SK-N-DZ (cell line): ENCODE data around the gene SLC6A12.

Source experiments
- DNase-seq: peaks from one replicate; pipeline ENCODE4 v3.0.0-alpha.2; 2015; ENCODE audit warnings: low spot score

The SLC6A12 gene

DNA sequence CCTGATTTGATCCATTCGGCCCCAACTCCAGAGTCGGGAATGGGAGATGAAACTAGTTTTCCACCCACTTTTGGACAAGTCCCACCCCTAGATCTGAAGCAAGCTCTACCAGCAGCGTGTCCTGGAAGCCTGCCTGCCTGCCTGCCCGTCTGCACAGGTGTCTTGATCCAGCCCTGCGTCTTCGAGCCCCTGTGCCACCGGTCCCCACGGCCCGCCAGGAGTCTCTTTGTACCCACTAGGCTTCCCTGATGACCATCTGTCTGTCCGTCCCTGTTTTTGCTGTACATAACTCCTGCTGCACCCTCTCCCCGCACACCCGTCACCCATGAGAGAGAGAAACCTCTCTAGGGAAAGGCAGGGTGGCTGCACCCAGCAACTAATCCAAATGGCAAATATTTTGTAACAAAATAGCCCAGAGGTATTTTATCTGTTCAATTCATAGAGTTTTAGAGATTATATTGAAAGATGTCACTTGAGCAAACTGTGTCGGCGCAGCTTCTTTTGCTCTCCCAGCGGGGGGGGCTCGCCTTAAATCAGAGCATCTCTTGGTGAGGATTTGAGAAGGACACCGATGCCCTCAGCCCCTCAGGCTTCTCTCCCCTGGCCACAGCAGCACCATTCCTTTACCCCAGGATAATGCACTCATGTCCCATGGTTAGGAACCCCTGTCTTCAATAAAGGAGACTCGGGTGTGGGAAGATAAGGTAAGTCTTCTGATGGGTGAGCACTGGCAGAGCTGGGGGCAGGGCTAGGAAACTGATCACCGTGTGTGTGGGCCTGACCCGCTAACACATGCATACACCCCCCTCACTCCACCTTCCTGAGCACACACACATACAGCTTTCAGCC, 35.8 kb downstream of the SLC6A12 start:
- no peak for DNase-seq

- DNase-seq, result no peak
Observed at GRCh38 chr12:177336-177979, 36.5 kb downstream of the SLC6A12 start.

DNA sequence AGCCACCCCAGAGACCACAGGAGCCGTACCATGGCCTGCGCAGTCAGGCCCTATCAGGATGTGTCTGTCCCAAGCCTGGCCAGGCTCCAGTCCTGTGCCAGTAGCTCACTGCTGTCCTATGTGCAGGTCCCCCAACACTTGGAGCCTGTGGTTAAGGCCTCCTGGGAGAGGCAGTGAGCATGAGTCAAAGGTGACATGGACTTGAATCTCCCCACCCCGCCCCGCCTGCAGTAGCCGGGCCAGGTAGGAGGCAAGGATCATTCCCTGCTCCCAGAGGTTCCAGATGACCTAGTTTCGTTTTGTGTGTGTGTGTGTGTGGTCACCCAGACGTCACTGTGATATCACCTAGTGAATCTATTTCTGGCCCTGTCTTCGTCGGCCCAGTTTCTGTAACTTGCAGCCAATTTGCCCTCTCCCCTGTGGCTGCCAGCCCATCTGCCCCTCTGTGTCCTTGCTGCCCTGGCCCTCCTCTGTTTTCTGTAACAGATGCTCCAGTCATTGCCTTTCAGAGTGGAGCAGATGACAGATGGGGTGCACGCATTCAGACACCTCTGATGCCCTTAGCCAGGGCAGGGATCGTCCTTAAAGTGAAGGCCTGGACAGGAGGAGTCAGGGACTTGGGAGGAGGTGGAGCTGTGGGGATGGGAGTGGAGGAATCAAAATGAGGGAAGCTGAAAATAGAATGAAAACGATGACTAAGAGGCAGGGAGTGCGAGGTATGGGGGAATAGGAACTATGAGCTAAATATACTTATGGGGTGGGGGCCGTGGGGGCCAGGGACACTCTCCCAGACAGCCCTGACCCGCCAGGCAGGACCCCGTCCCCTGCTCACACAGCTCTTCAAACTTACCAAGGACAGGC, 37.4 kb downstream of the SLC6A12 start:
- DNase-seq, result peak; percentile 51

- no peak for DNase-seq
Observed at GRCh38 chr12:175759-176158, 38.2 kb downstream of the SLC6A12 start.

DNA sequence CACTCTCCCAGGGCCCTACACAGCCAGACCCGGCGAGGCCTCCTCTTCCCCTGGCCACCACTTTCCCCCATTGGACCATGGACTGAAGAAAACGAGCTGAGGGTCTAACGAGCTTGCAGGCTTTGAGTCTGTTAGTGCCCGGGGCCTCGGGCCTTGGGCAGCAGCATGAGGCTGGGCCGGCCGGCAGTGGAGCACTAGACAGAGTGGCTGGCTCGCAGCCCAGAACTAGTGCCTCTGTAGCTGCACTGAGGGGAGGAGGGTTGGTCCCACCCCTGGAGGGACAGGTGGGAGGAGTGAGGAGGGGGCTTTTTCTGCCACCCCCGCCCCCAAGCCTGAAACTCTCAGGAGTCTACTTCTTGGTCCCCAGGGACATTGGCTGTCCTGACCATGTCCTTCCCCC, 38.7 kb downstream of the SLC6A12 start:
- DNase-seq, result no peak

DNA sequence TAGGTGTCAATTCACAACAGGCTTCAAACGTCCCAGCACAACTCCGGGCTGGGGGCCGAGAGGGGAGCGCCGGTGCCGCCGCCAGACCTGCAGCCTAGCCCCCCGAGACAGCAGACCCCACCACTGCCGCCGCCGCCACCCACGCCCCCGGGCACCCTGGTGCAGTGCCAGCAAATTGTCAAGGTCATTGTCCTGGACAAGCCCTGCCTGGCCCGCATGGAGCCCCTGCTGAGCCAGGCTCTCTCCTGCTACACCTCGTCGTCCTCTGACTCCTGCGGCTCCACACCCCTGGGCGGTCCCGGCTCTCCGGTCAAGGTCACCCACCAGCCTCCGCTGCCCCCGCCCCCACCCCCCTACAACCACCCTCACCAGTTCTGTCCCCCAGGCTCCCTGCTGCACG, 39.4 kb downstream of the SLC6A12 start:
- DNase-seq, result no peak

- DNase-seq, result no peak
Observed at GRCh38 chr12:174124-174523, 39.8 kb downstream of the SLC6A12 start.

DNA sequence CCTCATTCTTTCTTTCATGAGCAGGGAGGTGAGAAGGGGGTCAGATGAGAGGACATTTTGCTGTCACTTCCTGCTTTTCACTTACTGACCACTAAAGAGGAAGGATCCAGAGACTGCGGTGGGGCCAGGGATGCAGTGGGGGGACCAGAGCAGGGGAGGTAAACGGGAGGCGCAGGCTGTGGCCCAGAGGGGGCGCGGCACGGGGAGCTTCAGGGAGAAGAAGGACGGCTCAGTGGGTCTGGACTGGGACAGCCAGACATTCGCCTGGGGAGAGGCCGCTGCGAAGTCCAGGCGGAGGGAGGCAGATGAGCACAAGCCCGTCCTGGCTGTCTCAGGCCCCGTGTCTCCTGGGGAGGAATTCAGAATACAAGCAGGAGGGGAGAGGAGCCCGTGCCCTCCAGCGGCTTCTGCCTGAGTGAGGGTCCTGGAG, 41.2 kb downstream of the SLC6A12 start:
- DNase-seq, result no peak

GRCh38 chr12:171743-172676, 41.9 kb downstream of the SLC6A12 start:
- DNase-seq, result no peak

- DNase-seq, result no peak
Observed at GRCh38 chr12:171276-171675, 42.7 kb downstream of the SLC6A12 start.

DNA sequence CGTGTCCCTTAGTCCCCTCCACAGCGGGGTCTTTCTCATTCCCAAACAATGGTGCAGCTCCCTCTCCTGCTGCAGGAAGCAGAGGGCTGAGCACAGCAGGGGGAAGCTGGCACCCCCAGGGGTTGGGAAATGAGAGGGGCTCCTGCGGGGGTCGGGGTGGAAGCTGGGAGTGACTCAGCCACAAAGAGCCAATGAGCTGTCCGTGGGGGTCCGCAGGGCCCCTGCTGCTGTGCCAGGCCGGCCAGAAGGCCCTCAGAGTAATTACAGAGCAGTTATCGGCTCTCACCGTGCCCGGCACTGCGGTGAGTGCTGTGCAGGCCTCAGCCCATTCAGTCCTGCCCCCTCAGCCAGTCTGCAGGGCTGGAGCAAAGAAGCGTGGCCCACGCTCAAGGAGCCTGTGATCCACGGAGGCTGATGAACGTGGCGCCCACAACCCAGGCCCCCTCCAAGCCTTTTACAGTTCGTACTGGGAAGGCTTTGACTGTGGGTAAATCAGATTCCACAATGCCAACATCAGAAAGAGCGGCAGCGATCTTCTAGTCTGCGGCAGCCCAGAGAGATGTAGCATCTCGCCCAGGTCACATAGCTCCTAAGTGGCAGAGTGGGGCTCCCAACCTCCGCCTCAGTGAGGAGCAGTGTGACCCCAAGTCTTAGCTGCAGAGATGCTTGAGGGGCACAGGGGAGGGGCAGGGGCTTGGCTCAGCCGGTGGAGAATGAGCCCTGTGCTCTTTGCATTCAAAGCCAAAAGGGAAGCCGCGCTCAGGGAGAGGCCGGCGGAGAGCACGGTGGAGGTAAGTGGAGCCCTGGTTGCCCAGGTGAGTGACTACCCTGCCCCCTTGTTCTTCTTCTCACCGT, 43.4 kb downstream of the SLC6A12 start:
- no peak for DNase-seq

- no peak for DNase-seq
Observed at GRCh38 chr12:169528-170370, 44.2 kb downstream of the SLC6A12 start.

DNA sequence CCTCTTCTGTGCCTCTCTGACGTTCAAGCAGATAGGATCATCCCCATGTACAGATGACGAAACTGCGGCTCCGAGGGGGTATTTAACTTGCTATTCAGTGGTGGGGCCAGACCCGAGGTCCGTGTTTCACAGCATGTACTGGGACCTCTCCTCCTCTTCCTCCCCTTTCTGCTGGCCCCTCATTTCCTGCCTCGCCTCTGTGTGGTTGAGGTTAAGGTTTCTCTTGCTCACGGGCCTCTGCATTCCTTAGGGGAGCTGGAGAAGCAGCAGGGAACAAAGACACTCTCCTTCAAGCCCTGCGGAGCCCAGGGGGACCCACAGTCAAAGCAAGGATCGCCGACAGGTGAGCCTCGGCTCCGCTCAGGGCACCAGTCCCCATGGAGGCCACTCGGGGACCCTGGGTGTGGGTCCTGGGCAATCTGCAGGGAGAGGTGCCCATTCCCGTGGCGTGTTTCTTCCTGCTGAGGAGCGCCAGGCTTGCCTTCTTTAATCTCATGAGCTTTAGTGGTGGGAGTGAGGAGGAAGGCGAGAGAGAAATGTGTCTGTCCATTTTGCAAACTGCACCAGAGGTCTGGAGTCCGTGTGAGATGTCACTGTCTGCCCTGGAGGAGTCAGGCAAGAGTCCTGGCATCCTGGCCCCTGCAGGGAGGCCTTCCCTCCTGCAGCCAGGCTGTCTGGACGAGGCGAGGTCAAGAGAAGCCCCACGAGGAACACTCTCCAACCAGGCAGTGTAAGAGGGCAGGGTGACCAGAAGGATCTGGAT, 45.0 kb downstream of the SLC6A12 start:
- DNase-seq, result no peak

DNA sequence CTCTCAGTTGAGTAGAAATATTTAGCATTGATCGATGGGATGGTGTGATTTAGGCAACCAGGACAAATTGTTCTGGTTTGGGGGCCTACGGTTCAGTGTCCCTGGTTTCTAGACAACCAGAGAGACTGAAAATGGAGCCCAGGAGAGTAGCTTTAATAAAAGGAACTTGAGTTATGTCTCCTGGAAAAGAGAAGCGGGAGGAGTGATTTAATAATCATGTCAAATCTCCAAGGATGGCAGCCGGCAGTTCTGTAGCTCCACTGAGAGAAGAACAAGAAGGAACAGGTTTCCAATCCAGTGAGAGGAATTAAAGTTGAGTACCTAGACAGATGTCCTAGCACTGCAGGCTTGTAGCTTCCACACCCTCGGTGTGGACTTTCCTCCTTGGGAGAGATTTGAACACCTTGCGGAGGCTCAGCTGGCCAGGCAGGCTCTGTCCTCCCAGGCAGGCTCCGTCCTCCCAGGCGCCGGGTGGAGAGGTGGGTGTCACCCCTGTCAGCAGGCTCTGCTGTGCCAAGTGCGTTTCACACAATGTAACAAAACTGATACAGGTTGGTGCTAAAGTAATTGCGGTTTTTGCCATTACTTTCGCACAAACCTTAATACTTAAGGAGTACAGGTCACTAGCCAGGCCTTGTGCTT, 45.9 kb downstream of the SLC6A12 start:
- no peak for DNase-seq

DNA sequence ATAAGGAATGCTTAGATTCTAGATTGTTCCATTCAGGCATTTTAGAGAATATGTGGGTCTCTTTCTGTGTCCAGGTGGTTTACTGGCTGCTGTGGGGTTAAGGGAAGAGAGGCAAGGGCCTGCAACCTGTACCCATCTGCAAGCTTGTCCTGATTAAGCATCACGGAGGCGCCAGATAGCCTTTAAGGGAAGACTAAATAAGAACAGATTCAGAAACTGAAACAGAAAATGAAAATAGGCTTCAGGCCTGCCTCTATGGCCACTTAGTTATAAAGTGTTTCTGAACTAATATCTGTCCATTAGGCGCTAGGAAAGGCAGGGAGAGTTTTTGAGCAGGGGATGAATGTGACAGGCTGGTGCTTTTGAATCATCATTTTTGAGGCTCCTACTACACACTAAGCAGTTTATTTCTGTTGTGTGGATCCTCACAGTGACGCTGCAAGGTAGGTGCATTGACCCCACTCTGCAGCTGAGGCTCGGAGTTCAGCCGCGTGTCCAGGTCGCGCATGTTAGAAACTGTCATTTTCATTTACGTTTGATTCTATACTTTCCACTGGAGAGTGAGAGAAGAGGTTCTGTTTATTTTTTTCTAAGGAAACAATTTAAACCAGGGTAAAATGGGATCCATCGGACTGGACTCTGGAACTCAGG, 47.4 kb downstream of the SLC6A12 start:
- no peak for DNase-seq

- DNase-seq, result no peak
Observed at GRCh38 chr12:165862-166368, 48.0 kb downstream of the SLC6A12 start.

- no peak for DNase-seq
Observed at GRCh38 chr12:164207-164606, 49.8 kb downstream of the SLC6A12 start.
